ENCODE results near the gene SYNPO2.
A peak's percentile ranks its signal among the peaks of the same experiment; 100 is the strongest.

The SYNPO2 gene

DNA sequence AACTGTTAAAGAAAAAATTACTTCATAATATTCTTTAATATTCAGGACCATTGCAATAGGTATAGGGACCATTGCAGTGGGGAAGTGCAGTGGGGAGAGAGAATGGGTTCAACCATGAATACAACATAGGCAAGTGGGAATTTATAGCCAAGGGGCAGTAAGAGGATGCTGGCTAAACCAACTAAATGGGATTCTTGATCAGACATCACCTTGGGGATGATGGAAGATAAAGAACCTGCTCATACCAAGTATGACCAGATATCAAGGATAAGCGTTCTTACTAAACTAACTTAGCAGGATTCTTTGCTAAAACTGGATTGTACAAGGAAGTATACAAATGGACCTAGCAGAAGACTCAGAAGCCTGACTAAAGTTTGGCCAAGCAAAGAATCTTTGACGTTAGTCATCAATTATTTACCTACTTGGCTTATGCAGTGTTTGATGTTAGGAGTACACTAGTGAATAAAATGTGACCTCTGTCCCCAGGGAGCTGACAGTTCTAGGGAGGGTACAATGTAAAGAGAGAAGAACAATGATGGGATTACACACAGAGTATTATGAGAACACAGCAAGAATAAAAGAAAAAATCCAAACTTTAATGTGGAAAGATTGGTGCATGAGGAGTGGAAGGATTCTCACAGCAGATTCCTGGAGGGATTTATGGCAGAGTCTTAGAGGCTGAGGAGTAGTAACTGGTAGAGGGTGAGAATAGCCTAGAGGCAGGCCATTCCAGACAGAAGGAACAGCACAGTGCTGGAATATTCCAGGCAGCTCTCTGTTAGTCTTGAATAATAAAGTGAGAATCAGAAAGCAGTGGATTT, 192.3 kb downstream of the SYNPO2 start:
- DNase-seq (ENCODE audit: low read depth), result no peak

DNA sequence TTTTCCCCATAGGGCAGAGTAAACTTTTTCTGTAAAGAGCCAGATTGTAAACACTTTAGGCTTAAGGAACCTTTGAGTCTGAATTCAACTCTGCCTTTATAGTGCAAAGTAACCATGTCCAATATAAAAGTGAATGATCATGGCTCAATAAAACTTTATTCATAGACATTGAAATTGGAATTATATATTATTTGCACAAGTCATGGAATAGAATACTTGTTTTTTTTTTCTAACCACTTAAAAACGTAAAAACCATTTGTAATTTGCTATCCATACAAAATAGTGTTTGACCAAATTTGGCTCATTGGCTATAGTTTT, 192.8 kb downstream of the SYNPO2 start:
- no peak for DNase-seq (ENCODE audit: low read depth)

DNA sequence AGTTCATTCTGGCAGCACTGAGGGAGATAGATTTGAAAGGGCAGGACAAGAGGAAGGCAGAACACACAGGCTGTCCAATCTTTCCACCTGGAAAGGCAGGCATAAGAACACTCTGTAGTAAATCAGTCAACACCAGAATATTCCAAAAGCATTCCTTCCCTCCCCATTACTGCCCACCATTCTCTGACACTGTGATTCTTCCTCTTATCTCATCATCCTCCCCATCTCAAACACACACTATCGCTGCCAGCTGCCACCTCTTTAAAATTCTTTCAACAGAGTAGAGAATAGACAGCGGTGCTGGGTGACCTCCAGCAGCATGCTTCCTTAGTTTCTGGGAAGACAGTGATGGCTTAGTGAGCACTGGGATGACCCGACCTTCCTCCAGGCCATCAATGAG, 193.3 kb downstream of the SYNPO2 start:
- no peak for DNase-seq (ENCODE audit: low read depth)

DNA sequence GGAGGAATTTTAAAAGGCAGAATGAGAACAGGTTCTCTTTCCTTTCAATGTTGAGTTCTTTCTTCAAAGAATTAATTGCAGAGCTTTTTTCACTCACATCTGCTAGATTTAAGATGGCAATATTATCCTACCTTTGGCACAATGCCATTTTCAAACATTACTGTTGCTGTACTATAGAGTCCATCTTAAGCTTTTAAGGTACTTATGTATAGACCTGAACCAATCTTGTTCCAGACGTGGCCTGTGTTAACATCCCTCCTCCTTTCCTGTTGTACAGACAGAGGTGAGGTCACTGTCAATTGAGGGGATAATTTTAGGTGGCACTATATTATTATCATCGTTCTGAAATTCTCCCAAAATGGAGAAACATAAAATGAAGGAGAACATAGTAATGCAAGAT, 194.0 kb downstream of the SYNPO2 start:
- no peak for DNase-seq (ENCODE audit: low read depth)

DNA sequence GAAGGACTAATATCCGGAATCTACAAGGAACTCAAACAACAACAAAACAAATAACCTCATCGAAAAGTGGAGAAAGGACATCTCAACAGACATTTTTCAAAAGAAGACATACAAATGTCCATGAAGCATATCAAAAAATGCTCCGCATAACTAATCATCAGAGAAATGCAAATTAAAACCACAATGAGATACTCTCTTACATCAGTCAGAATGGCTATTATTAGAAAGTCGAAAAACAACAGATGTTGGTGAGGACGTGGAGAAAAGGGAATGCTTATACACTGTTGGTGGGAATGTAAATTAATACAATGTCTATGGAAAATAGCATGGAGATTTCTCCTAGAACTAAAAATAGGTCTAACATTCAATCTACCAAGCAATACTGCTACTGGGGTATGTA, 195.9 kb downstream of the SYNPO2 start:
- DNase-seq (ENCODE audit: low read depth), result no peak

DNA sequence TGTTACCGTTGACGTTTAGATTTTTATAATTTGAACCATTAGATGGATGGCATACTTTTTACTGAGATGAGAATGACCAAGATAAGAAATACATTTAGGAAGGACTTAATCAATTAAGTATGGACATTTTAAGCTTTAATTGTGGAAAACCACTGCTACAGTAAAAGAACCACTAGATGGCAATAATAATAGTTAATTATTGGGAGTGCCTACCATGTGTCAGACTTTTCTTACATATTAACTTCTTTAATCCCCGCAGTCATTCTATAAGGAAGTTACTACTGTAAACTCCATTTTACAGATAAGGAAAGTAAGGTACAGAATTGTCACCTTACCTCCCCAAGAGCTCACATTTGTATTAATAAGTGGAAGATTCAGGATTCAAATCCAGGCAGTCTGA, 198.5 kb downstream of the SYNPO2 start:
- no peak for DNase-seq (ENCODE audit: low read depth)

DNA sequence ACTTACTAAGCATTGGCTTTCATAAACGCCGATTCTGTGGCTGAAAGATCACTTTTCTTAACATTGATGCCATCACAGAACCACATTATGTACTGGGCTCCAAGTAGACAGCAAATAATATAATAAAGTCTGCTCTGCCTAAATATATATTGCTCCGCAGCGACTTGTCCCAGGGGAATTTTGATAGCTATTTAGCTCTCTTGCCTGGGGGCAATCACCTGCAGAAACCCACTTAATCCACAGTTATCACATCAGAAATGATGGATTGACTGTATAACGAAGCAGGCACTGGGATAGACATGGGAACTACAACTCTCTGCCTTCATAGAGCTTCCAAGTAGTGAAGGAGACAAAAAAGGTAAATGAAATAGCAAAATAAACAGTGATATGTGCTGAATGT, 199.0 kb downstream of the SYNPO2 start:
- no peak for DNase-seq (ENCODE audit: low read depth)

DNA sequence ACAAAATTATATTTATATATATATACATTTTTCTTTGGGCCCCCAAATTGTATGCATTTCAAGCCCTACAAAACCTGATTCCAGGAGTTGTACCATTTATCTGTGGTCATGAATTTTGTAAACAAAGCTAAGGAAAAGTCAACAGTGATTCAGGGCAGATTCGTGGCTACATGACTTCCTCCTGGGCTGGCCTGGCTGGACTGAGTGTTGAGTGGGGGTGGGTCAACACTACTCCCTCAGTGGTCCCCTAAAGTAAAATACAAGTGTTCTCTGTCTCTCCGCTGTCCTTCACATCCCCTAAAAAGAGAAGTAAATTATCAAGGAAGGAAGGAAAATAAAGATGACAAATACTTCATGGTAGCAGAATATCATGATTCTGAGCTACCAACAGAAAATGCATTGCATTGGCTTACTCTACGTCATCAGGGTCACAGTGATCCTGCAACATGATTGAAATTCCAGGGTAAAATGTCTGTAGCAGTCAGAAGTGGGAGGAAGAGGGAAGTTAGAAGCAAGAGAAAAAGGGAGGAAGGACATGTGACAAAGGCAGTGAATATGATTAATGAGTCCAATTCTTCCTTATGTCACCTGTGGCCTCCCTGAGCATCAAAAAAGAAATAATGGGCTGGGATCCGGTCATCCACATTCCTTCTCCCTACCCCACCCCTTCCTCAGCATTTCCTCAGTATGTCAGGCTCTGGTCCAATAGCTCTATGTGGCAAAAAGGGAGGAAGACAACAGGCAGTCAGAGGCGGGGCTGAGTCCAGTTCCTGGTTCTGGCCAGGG, 204.6 kb downstream of the SYNPO2 start:
- no peak for DNase-seq (ENCODE audit: low read depth)

DNA sequence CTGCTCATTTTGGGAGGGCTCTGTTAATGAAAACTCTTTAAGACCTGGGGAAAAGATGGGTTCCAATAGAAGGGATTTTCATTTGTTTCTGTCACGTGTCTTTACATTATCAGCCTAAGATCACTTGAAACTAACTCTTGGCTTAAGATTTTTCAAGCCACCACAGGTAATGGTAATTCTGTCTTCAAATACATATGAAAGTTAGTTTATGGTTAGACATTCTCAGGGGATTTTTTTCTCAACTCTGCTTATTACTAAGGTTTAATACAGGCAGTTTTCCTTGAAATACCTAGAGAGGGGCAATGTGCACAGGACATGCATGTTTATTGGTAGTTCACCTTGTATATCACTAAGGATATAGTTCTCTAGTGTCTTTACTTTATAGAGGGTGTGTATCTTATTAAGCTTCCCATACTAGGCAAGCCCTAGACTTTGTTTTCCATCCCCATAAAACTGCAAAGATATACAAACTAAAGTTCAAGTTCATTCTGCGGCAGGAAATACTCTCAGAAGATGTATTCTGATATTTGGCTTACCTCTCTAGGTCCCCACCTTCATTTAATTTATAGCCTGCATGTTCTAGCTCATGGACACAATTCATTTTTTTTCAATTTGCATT, 208.7 kb downstream of the SYNPO2 start:
- DNase-seq (ENCODE audit: low read depth), result no peak

DNA sequence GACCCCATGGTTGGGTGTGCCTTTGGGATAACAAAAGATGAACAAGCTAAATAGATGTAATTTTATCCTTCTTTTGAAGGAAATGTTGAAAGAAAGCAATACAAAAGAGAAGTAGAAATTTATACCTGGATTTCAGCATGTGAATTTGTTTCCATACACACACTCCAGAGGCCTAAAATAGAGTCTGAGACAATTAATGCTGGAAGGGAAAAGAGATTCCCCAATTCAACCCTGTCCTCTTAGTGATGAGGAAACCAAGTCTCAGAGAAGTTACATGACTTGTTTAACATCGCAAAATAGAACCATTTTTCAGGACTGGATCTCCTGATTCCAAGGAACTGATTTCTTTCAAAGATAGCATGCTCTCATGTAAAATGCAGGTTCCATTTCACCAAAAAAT, 209.7 kb downstream of the SYNPO2 start:
- DNase-seq (ENCODE audit: low read depth), result no peak

DNA sequence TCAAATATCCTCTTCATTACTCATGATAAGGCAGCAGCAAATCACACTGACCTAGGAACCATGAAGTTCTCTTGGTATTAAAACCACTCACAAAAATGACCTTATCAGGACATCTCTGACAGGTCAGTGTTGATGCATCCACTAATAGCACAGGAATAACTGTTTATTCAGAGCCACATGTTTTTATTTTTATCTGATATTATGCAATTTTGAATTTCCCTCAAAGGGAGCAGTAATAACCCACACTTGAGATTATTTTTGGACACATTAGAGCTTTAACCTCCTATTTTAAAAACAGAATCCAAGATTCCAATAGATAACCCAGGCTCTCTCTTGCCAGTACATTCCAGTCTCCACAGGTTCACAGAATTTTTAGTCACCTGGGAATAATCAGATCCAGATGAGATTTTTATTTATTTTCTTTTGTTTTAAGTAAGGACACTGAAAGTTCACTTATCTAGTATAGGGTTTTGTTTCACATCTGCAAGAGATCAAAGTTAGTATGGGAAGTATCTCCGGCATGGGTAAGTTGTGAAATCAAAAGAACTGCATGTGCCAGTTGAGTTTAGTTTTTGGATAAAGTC, 210.7 kb downstream of the SYNPO2 start:
- DNase-seq (ENCODE audit: low read depth), result peak; percentile 67

DNA sequence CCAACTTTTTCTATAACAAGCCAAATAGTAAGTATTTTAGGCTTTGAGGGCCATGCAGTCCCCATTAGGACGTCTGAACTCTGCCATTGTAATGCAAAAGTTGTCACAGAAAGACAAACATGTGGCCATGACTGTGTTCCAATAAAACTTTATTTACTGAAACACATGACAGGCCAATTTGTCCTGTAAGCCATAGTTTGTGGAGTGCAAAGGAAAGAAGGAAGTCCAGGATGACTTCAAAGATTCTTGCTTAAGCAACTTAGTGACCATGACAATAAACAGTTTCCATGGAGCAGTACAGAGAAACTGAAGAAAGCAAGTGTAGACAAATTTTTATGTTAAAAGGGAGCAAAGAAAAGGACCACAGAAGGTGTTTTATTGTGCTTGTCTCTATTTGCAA, 212.0 kb downstream of the SYNPO2 start:
- no peak for DNase-seq (ENCODE audit: low read depth)

DNA sequence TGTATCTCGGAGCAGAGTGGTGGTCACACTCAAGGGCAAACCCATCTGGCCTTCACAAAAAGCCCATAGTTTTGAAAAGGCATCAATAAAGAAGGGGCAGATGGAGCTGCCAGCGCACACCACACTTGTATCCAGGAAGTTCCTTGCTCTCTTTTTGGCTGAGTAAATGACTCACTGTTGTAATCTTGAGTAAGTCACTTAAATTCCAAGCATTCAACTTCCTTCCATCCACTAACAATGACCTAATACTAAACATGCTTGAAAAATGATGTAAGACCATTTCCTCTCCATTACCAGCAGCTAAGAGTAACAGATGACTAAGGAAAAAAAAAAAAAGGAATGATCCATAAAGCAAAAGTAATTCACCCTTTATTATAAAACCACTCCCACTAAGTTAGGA, 214.6 kb downstream of the SYNPO2 start:
- peak; percentile 88 for DNase-seq (ENCODE audit: low read depth)

DNA sequence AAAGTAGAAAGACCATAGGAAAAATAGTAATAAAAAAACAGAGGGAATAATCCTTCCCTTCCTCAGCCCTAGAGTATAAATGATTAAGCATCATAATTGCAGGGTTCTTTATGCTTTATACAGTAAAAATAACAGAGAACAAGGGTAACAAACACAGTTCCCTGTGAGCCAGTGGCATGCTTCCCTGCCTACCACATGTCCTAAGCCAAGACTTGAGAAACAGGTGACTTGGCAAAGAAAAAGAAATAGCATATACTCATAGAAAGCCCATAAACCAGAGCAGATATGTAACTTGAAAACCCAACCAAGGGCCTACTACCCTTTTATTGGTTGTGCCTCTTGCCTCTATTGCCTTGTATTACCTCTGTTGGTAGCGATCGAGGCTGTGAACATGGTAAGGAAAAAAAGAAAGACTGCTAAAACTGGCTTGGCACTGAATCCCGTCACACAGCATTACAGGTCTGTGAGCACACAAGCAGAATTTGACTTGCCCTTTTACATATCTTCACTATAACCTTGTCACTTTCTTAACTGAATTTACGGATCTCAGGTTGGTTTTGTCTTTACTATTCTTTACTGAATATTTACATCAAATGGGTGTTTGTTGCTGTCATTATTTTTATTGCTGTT, 216.1 kb downstream of the SYNPO2 start:
- DNase-seq (ENCODE audit: low read depth), result no peak

DNA sequence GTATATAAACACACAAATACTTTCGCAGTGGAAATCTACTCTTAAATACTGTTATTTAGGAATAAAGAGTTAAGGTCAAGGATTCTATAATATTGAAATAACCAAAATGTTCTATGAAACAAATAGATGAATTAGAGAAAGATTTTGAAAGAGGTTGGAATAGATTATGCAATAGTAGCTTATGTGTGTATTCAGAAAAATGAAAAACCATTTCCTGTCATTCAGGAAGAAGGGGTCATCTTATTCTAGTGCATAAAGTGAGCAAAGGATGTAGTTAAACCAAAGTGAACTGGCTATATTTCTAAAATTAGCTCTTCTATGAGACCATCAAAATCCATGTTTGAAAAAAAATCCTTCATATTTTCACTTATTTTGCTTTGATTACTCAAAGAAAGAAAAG, 217.0 kb downstream of the SYNPO2 start:
- DNase-seq (ENCODE audit: low read depth), result no peak

DNA sequence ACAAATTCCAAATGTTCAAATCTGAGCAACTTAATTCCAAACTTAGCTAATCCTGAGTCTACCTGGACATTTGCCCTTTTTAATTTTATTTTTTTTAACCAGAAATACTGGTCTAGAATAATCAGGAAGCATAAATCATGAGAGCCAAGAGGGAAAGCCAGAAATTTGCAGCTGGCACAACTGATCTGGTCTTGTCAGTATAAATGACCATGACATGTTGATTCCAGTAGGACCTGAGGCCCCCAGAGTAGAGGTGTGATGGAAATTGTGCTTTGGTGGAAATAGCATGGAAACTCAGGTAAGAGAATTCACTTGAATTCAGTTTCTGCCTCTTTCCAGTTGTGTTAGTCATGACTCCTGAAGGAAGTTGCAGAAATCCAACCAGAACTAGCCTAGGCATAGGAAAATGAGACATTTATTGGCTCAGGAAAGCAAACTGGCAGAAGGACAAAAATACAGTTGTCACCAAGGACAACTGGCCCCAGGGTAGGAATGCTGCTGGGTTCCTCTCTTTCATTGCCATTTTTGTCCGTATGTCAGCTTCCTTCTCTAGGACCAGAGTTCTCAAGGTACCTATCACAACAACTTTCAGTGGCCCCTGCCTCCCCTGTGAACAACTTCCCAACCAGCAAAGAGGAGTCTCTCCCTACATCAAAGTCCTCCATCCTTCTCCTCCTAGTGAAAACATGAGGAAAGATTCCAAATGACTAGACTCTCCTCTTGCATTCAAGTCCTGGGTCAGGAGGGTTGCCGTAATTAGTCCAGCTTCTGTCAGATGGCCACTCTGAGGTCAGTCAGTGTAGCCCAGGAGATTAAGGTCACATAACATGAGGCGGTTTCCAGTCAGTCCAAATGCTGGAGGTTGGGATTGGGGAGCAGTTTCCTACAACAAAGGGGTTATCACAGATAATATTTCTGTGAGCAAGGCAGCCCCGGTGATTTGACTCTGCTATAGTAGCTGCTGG, 217.7 kb downstream of the SYNPO2 start:
- no peak for DNase-seq (ENCODE audit: low read depth)

DNA sequence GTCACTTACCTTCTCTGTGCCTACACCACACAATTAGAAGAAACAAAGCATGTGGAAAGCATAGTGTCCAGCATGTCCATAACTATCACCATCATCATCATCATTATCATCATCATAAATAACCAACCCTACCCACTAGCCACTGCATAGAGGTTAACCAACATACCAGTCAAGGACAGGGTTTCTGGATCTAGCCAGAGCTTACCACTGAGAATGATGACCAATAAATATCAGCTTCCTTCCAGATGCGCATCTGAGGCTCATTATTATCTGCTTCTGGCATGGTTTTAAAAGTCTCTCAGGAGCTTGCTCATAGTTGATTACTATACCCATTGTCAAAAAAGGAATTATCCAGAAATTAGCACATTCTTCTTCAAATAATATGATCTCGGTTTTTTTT, 221.5 kb downstream of the SYNPO2 start:
- peak; percentile 63 for DNase-seq (ENCODE audit: low read depth)

Data from GM04504 (cell line).